Measurements from ENCODE around the gene AAR2. TPM values are rescaled to one million over a fixed set of nuclear protein-coding genes. Genes with fewer than 3 reads are reported as not detected.

The AAR2 gene
- polyA plus RNA-seq, 1 of the 3 experiments (the other 2 are of a cell fraction): 17.4 TPM

- POLR2A ChIA-PET: no interaction called here
- H2AFZ ChIP-seq (ENCODE audit: low read depth): no peak overlapping the region
- no peaks in the 10 kb centered on the region for H3K9me3 ChIP-seq
- H3K27me3 ChIP-seq (ENCODE audit: insufficient read depth): no peaks in the 10 kb centered on the region
- TF ChIP-seq CHD2 (IDR thresholded peaks at IDR 0.05; ENCODE audit: low read length, partially characterized antibody) (no peak), ELF1 (IDR thresholded peaks at IDR 0.05) (no peak)
- H3F3A ChIP-seq (replicated peaks; ENCODE audit: insufficient read depth): no peaks in the 10 kb centered on the region
- H3K27ac ChIP-seq (ENCODE audit: low read depth in 2 of 2, low read length in 1 of 2): no peak overlapping the region
- no peaks in the 10 kb centered on the region for H3K9me2 ChIP-seq
- H3K4me2 ChIP-seq: no peak overlapping the region
- H4K20me1 ChIP-seq (ENCODE audit: insufficient read depth): no peaks in the 10 kb centered on the region
- H3K4me3 ChIP-seq (ENCODE audit: low read depth in 2 of 2, low read length in 1 of 2): no peak overlapping the region
- CTCF ChIA-PET: interaction anchor here (0.7 to 11.3 kb wide), 9 partner anchors 9 to 285 kb away, joined by 3 to 94 read pairs (median 4); no protein-coding TSS in a partner anchor
- no peaks in the 10 kb centered on the region for H3K36me3 ChIP-seq (replicated peaks in 1 of 2; ENCODE audit: control insufficient read depth in 1 of 2, insufficient read depth in 2 of 2, low read length in 1 of 2)
- WGBS (ENCODE audit: low lambda C conversion rate): 76% methylated on average over 17 of the region's 24 CpGs
- H3K9ac ChIP-seq: no peak overlapping the region
- no peak for DNase-seq
- H3K79me2 ChIP-seq (ENCODE audit: insufficient read depth): no peaks in the 10 kb centered on the region
- peaks cover 0 to 14% of the 10 kb centered on the region in 2 experiments; a peak in 1 of 4 replicates for H3K4me1 ChIP-seq (ENCODE audit: control insufficient read depth in 1 of 2, insufficient read depth in 2 of 2, low read depth in 1 of 2, low read length in 1 of 2)
Measured at GRCh38 chr20:36267605-36268381, 31.5 kb downstream of the AAR2 start.

- Histone ChIP-seq H3K36me3 (replicated peaks in 1 of 2; ENCODE audit: control insufficient read depth in 1 of 2, insufficient read depth in 2 of 2, low read length in 1 of 2) (no peaks in the 10 kb centered on the region), H3K9me2 (no peaks in the 10 kb centered on the region), H3K4me1 (ENCODE audit: control insufficient read depth in 1 of 2, insufficient read depth in 2 of 2, low read depth in 1 of 2, low read length in 1 of 2) (peaks cover 0 to 14% of the 10 kb centered on the region in 2 experiments; a peak in 1 of 4 replicates), H2AFZ (ENCODE audit: low read depth) (no peak overlapping the region), H3K79me2 (ENCODE audit: insufficient read depth) (no peaks in the 10 kb centered on the region), H3K27me3 (ENCODE audit: insufficient read depth) (no peaks in the 10 kb centered on the region), H3F3A (replicated peaks; ENCODE audit: insufficient read depth) (no peaks in the 10 kb centered on the region), H4K20me1 (ENCODE audit: insufficient read depth) (no peaks in the 10 kb centered on the region), H3K27ac (ENCODE audit: low read depth in 2 of 2, low read length in 1 of 2) (no peak overlapping the region), H3K9me3 (no peaks in the 10 kb centered on the region), H3K4me3 (ENCODE audit: low read depth in 2 of 2, low read length in 1 of 2) (no peak overlapping the region), H3K9ac (no peak overlapping the region), H3K4me2 (no peak overlapping the region)
- TF ChIP-seq JUND (IDR thresholded peaks at IDR 0.05) (no peak), SMC3 (IDR thresholded peaks at IDR 0.05; ENCODE audit: low read depth, low read length) (no peak), SIN3A (IDR thresholded peaks at IDR 0.05; ENCODE audit: borderline replicate concordance, low read depth, low read length) (no peak), MAX (IDR thresholded peaks at IDR 0.05; ENCODE audit: low read depth) (no peak), POLR2AphosphoS5 (IDR thresholded peaks at IDR 0.05; ENCODE audit: low read depth, low read length) (no peak)
- WGBS (ENCODE audit: low lambda C conversion rate): 42% methylated on average over 9 of the region's 10 CpGs
- CTCF ChIA-PET: interaction anchor here (0.8 to 11.3 kb wide), 8 partner anchors 10 to 170 kb away, joined by 3 to 94 read pairs (median 4); no protein-coding TSS in a partner anchor
- no peak for DNase-seq
- POLR2A ChIA-PET: no interaction called here
Measured at GRCh38 chr20:36268440-36269342, 32.4 kb downstream of the AAR2 start.

GRCh38 chr20:36269507-36269906, 33.2 kb downstream of the AAR2 start:
- no peaks in the 10 kb centered on the region for H4K20me1 ChIP-seq (ENCODE audit: insufficient read depth)
- TF ChIP-seq RXRA (IDR thresholded peaks at IDR 0.05; ENCODE audit: borderline replicate concordance, low read depth): no peak
- no peaks in the 10 kb centered on the region for H3K27me3 ChIP-seq (ENCODE audit: insufficient read depth)
- peaks cover 0 to 16% of the 10 kb centered on the region in 2 experiments; a peak in 1 of 4 replicates for H3K4me1 ChIP-seq (ENCODE audit: control insufficient read depth in 1 of 2, insufficient read depth in 2 of 2, low read depth in 1 of 2, low read length in 1 of 2)
- 69% methylated on average over 2 of the region's 2 CpGs for WGBS (ENCODE audit: low lambda C conversion rate)
- no peak overlapping the region for H2AFZ ChIP-seq (ENCODE audit: low read depth)
- no peaks in the 10 kb centered on the region for H3K79me2 ChIP-seq (ENCODE audit: insufficient read depth)
- ChIA-PET CTCF (interaction anchor here (0.9 to 11.3 kb wide), 3 partner anchors 21 to 169 kb away, joined by 3 to 94 read pairs (median 3); no protein-coding TSS in a partner anchor), POLR2A (no interaction called here)
- H3K9me2 ChIP-seq: no peaks in the 10 kb centered on the region
- H3K9ac ChIP-seq: no peak overlapping the region
- H3K4me2 ChIP-seq: no peak overlapping the region
- no peaks in the 10 kb centered on the region for H3F3A ChIP-seq (replicated peaks; ENCODE audit: insufficient read depth)
- H3K36me3 ChIP-seq (replicated peaks in 1 of 2; ENCODE audit: control insufficient read depth in 1 of 2, insufficient read depth in 2 of 2, low read length in 1 of 2): no peaks in the 10 kb centered on the region
- H3K9me3 ChIP-seq: no peaks in the 10 kb centered on the region
- H3K4me3 ChIP-seq (ENCODE audit: low read depth in 2 of 2, low read length in 1 of 2): no peak overlapping the region
- no peak overlapping the region for H3K27ac ChIP-seq (ENCODE audit: low read depth in 2 of 2, low read length in 1 of 2)
- DNase-seq: no peak

All from SK-N-SH (cell line).